ENCODE data around the gene TMPRSS6.

TMPRSS6 gene

GRCh38 chr22:37023743-37024338, 85.7 kb downstream of the TMPRSS6 start:
- Histone ChIP-seq H2AFZ (ENCODE audit: low read depth, low read length, severe bottlenecking) (no peak overlapping the region), H3K9me3 (ENCODE audit: insufficient read depth, low read length) (no peaks in the 10 kb centered on the region), H3K27me3 (ENCODE audit: low read length) (no peaks in the 10 kb centered on the region), H3K36me3 (ENCODE audit: low read length) (no peaks in the 10 kb centered on the region), H3K4me2 (ENCODE audit: low read depth, low read length, poor library complexity, severe bottlenecking) (no peak overlapping the region), H3K4me3 (ENCODE audit: insufficient read depth, low read length, poor library complexity, severe bottlenecking) (no peak overlapping the region), H3F3A (ENCODE audit: insufficient read depth) (no peaks in the 10 kb centered on the region), H4K20me1 (ENCODE audit: low read depth, low read length) (no peaks in the 10 kb centered on the region), H3K79me2 (ENCODE audit: insufficient read depth, low read length) (no peaks in the 10 kb centered on the region), H3K9me2 (replicated peaks; ENCODE audit: insufficient read depth, low read length) (no peaks in the 10 kb centered on the region), H3K9ac (ENCODE audit: low read length) (no peak overlapping the region), H3K27ac (ENCODE audit: low read depth, low read length) (no peak overlapping the region)
- TF ChIP-seq CTCF (IDR thresholded peaks at IDR 0.05; ENCODE audit: insufficient read depth, low read length, poor library complexity, severe bottlenecking) (no peak), EZH2phosphoT487 (conservative IDR thresholded peaks at IDR 0.05; ENCODE audit: low read length) (no peak)

GRCh38 chr22:37022483-37023337, 86.8 kb downstream of the TMPRSS6 start:
- no peak overlapping the region for H3K9ac ChIP-seq (ENCODE audit: low read length)
- no peaks in the 10 kb centered on the region for H3K36me3 ChIP-seq (ENCODE audit: low read length)
- no peaks in the 10 kb centered on the region for H3K9me3 ChIP-seq (ENCODE audit: insufficient read depth, low read length)
- no peaks in the 10 kb centered on the region for H4K20me1 ChIP-seq (ENCODE audit: low read depth, low read length)
- H3K4me2 ChIP-seq (ENCODE audit: low read depth, low read length, poor library complexity, severe bottlenecking) = no peak overlapping the region
- no peaks in the 10 kb centered on the region for H3K79me2 ChIP-seq (ENCODE audit: insufficient read depth, low read length)
- H3K27me3 ChIP-seq (ENCODE audit: low read length) = no peaks in the 10 kb centered on the region
- no peak overlapping the region for H3K4me3 ChIP-seq (ENCODE audit: insufficient read depth, low read length, poor library complexity, severe bottlenecking)
- TF ChIP-seq CTCF (IDR thresholded peaks at IDR 0.05; ENCODE audit: insufficient read depth, low read length, poor library complexity, severe bottlenecking) = no peak
- no peak for TF ChIP-seq EZH2phosphoT487 (conservative IDR thresholded peaks at IDR 0.05; ENCODE audit: low read length)
- no peak overlapping the region for H2AFZ ChIP-seq (ENCODE audit: low read depth, low read length, severe bottlenecking)
- no peaks in the 10 kb centered on the region for H3F3A ChIP-seq (ENCODE audit: insufficient read depth)
- H3K27ac ChIP-seq (ENCODE audit: low read depth, low read length) = no peak overlapping the region
- H3K9me2 ChIP-seq (replicated peaks; ENCODE audit: insufficient read depth, low read length) = no peaks in the 10 kb centered on the region

GRCh38 chr22:37021710-37022482, 87.6 kb downstream of the TMPRSS6 start:
- Histone ChIP-seq H3K36me3 (ENCODE audit: low read length) (no peaks in the 10 kb centered on the region), H3K4me2 (ENCODE audit: low read depth, low read length, poor library complexity, severe bottlenecking) (no peak overlapping the region), H3K4me3 (ENCODE audit: insufficient read depth, low read length, poor library complexity, severe bottlenecking) (no peak overlapping the region), H3K9ac (ENCODE audit: low read length) (no peak overlapping the region), H3K27ac (ENCODE audit: low read depth, low read length) (no peak overlapping the region), H3K9me3 (ENCODE audit: insufficient read depth, low read length) (no peaks in the 10 kb centered on the region), H4K20me1 (ENCODE audit: low read depth, low read length) (no peaks in the 10 kb centered on the region), H3K79me2 (ENCODE audit: insufficient read depth, low read length) (no peaks in the 10 kb centered on the region), H2AFZ (ENCODE audit: low read depth, low read length, severe bottlenecking) (no peak overlapping the region), H3K27me3 (ENCODE audit: low read length) (no peaks in the 10 kb centered on the region), H3K9me2 (replicated peaks; ENCODE audit: insufficient read depth, low read length) (no peaks in the 10 kb centered on the region), H3F3A (ENCODE audit: insufficient read depth) (no peaks in the 10 kb centered on the region)
- peak; percentile 91 for TF ChIP-seq CTCF (IDR thresholded peaks at IDR 0.05; ENCODE audit: insufficient read depth, low read length, poor library complexity, severe bottlenecking)
- no peak for TF ChIP-seq EZH2phosphoT487 (conservative IDR thresholded peaks at IDR 0.05; ENCODE audit: low read length)

Measured in SU-DHL-6 (cell line).